PC-9 (cell line): ENCODE results near the gene UQCRC1.

Experiments
- CTCF ChIP-seq: fragments of 200-600 bp; sonication (generic); conservative IDR thresholded peaks from 2 replicates; pipeline ENCODE4 v1.6.1; 2017; ENCODE audit warnings: mixed run types, antibody characterized with exemption, mild to moderate bottlenecking, moderate library complexity
- EZH2 ChIP-seq: fragments of 200-600 bp; sonication (generic); IDR thresholded peaks from 2 replicates; pipeline ENCODE4 v1.8.0; 2017; ENCODE audit warnings: antibody characterized with exemption, low read depth

- TF ChIP-seq CTCF (no peak), EZH2 (no peak)
Observed at GRCh38 chr3:48633256-48633655, 23.8 kb upstream of the UQCRC1 start.
